Heart right ventricle (tissue), 16 donors: ENCODE results near the gene CAST. TPM values are rescaled to one million over a fixed set of nuclear protein-coding genes. Genes with fewer than 3 reads are reported as not detected.

Experiments used
- ATAC-seq, 8 donors: fragments of 200-7000 bp; cut with Tn5 transposase; one replicate each; pipeline ENCODE4 v1.9.1; 2020; ENCODE audit warnings: mild to moderate bottlenecking in 8 of 8, moderate library complexity in 8 of 8, moderate number of reproducible peaks in 1 of 8
- DNase-seq, 2 donors: peaks; one replicate each; pipeline ENCODE4 v3.0.0-alpha.2; 2020
- H3K27ac ChIP-seq, 10 donors: fragments of 200-600 bp; sonication (generic) in 2 of 10; one replicate each; pipeline versions ENCODE4 v1.5.0 to v1.8.0; 2020 to 2022; ENCODE audit warnings: mild to moderate bottlenecking in 3 of 10
- H3K27me3 ChIP-seq, 7 donors: fragments of 200-600 bp; one replicate each; pipeline ENCODE4 v1.8.0; 2021 to 2022; ENCODE audit warnings: mild to moderate bottlenecking in 2 of 7
- H3K36me3 ChIP-seq, 9 donors: fragments of 200-600 bp; sonication (generic) in 1 of 9; one replicate each; pipeline versions ENCODE4 v1.5.0 to v1.8.0; 2020 to 2022; ENCODE audit warnings: mild to moderate bottlenecking in 2 of 9
- H3K4me1 ChIP-seq, 9 donors: fragments of 200-600 bp; sonication (generic) in 1 of 9; one replicate each; pipeline versions ENCODE4 v1.5.0 to v1.8.0; 2020 to 2022; ENCODE audit warnings: mild to moderate bottlenecking in 4 of 9
- H3K4me3 ChIP-seq, 10 donors: fragments of 200-600 bp; sonication (generic) in 2 of 10; one replicate each; pipeline versions ENCODE4 v1.5.0 to v1.8.0; 2020 to 2022; ENCODE audit warnings: mild to moderate bottlenecking in 7 of 10, moderate library complexity in 2 of 10
- H3K9me3 ChIP-seq, 11 donors: fragments of 200-600 bp in 10 of 11; sonication (generic) in 2 of 11; one replicate each; pipeline versions ENCODE4 v1.5.0 to v1.8.0; 2013 to 2022; ENCODE audit warnings: mild to moderate bottlenecking in 2 of 11, control low read depth in 1 of 11, moderate library complexity in 1 of 11
- WGBS, 2 donors: extraction: QIAGEN DNeasy Blood & Tissue Kit; methylation state at CpG; one replicate each; pipeline ENCODE4 v1.1.7; 2013; ENCODE audit warnings: inconsistent platforms in 1 of 2; 5-methylcytosine and 5-hydroxymethylcytosine counted together
- intact Hi-C, 10 donors: fragments of 100-400 bp; cut with DNase I; formaldehyde crosslinking; loops; one replicate each; pipeline versions ENCODE4 v1.11.1 to v1.14.2; 2022
- polyA plus RNA-seq, 2 donors: library from polyadenylated mRNA; stranded (reverse); fragments of 200-250 nt; gene quantifications; one replicate each; pipeline ENCODE4 v1.2.3, GENCODE V29; 2013
- total RNA-seq, 10 donors: library from RNA; stranded (reverse); fragmentation: NEBNext Ultra II Directional in 3 of 10; extraction: Animal tissue kit (Norgen Biotek cat#: 25700) in 3 of 10; gene quantifications; one replicate each; pipeline versions ENCODE4 v1.2.1 to v1.2.4, GENCODE V29; 2021 to 2023
- TF ChIP-seq, protein P1 (sequence below), 9 donors: fragments of 200-600 bp; sonication (generic) in 2 of 9; IDR thresholded peaks; one replicate each; pipeline versions ENCODE4 v1.5.0 to v1.8.0; 2021 to 2022; ENCODE audit warnings: antibody characterized with exemption in 9 of 9, mild to moderate bottlenecking in 5 of 9, moderate library complexity in 1 of 9
- donor health status: Arrhythmogenic right ventricular cardiomyopathy.
- donor health status: ischemic (EF 13 %, LVEDD 7.1; RV severe dilation, severe dysfunction).
- donor health status: healthy with polysubstance abuse.
- donor health status: DM: no; HTN: yes; CAD: no.
- donor health status: DM: no; HTN: no; CAD: no.
- donor health status: ischemic (EF 25% LVEDD 6.9; RV normal size, moderate dysfunction).
- donor health status: ischemic (EF 25% LVEDD 5.7; RV mildly dilated, moderate dysfunction).
- donor health status: healthy.
- donor health status: DM: yes; HTN: yes; CAD: no.
- donor health status: Ischemic cardiomyopathy.
- donor health status: ischemic (EF 35%, LVEDD 5.7; RV mildly dilated, moderate dysfunction).
- donor health status: nonischemic (EF 11% LVEDD 7.7; RV severe dilation, severe dysfunction).
- donor health status: DM: yes; HTN: yes; CAD: no.
- donor health status: PGD.
- donor health status: ischemic (EF 29% LVEDD 5.4; RV normal size, mild dysfunction).
- donor health status: nonischemic (EF 23%, LVEDD 6.1; RV moderate dilation, normal function).

The CAST gene
- total and polyA plus RNA-seq, 12 donors, result 174 to 783 (median 488) TPM

DNA sequence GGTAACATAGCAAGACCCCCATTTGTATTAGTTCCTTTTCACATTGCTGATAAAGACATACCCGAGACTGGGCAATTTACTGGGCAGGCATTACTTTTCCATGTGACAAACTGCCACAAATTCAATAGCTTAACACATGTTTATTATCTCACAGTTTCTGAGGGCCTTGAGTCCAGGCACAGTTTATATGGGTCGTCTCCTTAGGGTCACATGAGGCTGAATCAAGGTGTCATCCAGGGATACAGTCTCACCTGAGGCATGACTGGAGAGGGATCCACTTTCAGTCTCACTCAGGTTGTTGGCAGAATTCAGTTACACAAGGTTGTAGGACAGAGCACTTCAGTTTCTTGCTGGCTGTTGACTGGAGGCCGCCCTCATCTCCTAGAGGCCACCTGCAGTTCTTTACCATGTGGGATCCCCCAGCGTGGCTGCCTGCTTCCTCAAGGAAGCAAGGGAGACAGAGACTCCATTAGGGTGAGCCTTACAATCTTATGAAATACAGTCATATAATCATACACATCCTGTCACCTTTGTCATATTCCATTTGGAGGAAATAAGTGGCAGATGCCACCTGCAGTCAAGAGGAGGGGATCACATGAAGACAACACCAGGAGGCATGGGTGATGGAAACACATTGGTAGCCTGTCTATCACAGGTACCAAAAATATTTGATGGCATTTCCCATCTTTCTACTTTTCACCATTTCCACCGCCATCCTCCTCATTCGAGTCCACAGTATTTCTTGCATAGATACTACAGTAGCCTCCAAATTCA is 160.7 kb downstream of the CAST start:
- Histone ChIP-seq H3K4me3 (no peak overlapping the region), H3K27ac (no peak overlapping the region), H3K36me3 (no peaks in the 10 kb centered on the region), H3K27me3 (no peaks in the 10 kb centered on the region), H3K9me3 (no peaks in the 10 kb centered on the region), H3K4me1 (peaks cover 0 to 15% (median 6%) of the 10 kb centered on the region in 9 donors)
- TF ChIP-seq, protein P1, sequence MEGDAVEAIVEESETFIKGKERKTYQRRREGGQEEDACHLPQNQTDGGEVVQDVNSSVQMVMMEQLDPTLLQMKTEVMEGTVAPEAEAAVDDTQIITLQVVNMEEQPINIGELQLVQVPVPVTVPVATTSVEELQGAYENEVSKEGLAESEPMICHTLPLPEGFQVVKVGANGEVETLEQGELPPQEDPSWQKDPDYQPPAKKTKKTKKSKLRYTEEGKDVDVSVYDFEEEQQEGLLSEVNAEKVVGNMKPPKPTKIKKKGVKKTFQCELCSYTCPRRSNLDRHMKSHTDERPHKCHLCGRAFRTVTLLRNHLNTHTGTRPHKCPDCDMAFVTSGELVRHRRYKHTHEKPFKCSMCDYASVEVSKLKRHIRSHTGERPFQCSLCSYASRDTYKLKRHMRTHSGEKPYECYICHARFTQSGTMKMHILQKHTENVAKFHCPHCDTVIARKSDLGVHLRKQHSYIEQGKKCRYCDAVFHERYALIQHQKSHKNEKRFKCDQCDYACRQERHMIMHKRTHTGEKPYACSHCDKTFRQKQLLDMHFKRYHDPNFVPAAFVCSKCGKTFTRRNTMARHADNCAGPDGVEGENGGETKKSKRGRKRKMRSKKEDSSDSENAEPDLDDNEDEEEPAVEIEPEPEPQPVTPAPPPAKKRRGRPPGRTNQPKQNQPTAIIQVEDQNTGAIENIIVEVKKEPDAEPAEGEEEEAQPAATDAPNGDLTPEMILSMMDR (IDR thresholded peaks at IDR 0.05), result no peak
- no peak for ATAC-seq
- 92 to 95% methylated on average over 6 of the region's 6 CpGs for WGBS, 2 donors
- intact Hi-C loops, result no loop called here
- no peak for DNase-seq

- Histone ChIP-seq H3K4me3 (no peak overlapping the region), H3K27ac (no peak overlapping the region), H3K9me3 (no peaks in the 10 kb centered on the region), H3K27me3 (no peaks in the 10 kb centered on the region), H3K4me1 (peaks cover 0 to 15% (median 6%) of the 10 kb centered on the region in 9 donors), H3K36me3 (no peaks in the 10 kb centered on the region)
- ATAC-seq, result peak in 2 of 8 donors; percentile 44 to 63
- intact Hi-C loops, result no loop called here
- 45 to 46% methylated on average over 2 of the region's 2 CpGs for WGBS, 2 donors
- DNase-seq, result no peak
- TF ChIP-seq, protein P1 (IDR thresholded peaks at IDR 0.05), result no peak
Measured at GRCh38 chr5:96823900-96824380, 161.8 kb downstream of the CAST start.

Other genes with a start within 250 kb of the CAST start
- gene PCSK1, start 229.1 kb upstream of the CAST start, total RNA-seq, result under 1 TPM in 8 of 10 donors, not detected in 2; 0.15 to 0.58 (median 0.23) TPM
- under 1 TPM in 1 of 2 donors, not detected in 1; 0.65 TPM for gene PCSK1, start 229.1 kb upstream of the CAST start, polyA plus RNA-seq
- 100 to 1,000 TPM in 1 of 10 donors, 10 to 100 TPM in 9; 26.6 to 106 (median 43.6) TPM for gene ERAP1, start 145.6 kb downstream of the CAST start, total RNA-seq
- gene ERAP1, start 145.6 kb downstream of the CAST start, polyA plus RNA-seq, result 1 to 10 TPM; 4.4 to 8.1 TPM
- gene ERAP2, start 214.1 kb downstream of the CAST start, total RNA-seq, result 10 to 100 TPM in 1 of 10 donors, 1 to 10 TPM in 7, under 1 TPM in 2; 0.92 to 29.7 (median 5.9) TPM
- gene ERAP2, start 214.1 kb downstream of the CAST start, polyA plus RNA-seq, result 1 to 10 TPM; 3.0 to 5.2 TPM